Measurements from ENCODE around the gene BLOC1S3.

The BLOC1S3 gene

GRCh38 chr19:45162608-45163143, 15.9 kb upstream of the BLOC1S3 start:
- no peak for DNase-seq

- no peak for DNase-seq
Observed at GRCh38 chr19:45163156-45163555, 15.4 kb upstream of the BLOC1S3 start.

DNA sequence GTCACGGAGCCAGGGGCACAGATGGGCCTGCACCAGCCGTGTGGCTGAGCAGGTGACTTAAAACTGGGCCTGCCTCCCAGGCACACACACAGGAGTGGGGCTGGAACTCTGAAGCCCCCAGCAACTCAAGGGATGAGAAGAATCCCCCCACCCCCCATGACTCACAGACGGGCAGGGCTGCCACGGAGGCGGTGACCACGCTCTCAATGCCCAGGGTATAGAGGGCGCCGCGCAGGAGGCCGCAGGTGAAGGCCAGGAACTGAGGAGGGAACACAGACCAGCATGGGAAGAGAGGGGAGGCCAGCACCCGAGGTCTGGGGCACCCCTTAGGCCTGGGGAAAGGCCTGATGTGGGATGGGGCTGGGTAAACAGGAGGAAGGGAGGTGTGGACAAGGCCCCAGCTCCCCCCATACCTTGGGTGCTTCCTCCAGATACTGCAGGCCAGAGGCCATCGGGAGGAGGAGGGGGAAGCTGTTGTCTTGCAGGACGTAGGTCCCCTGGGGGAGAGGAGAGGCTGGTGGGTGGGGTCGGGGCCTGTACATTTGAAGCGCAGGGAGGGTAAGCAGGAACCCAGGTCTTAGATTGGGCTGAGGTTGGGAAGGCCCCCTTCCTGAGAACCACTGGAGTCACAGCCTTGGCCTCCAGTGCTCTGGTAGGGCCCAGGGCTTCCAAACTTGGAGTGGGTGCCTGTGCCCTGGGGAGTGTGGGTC, 14.7 kb upstream of the BLOC1S3 start:
- DNase-seq = no peak

GRCh38 chr19:45164577-45165335, 13.8 kb upstream of the BLOC1S3 start:
- no peak for DNase-seq

- no peak for DNase-seq
Observed at GRCh38 chr19:45166723-45167252, 11.8 kb upstream of the BLOC1S3 start.

DNA sequence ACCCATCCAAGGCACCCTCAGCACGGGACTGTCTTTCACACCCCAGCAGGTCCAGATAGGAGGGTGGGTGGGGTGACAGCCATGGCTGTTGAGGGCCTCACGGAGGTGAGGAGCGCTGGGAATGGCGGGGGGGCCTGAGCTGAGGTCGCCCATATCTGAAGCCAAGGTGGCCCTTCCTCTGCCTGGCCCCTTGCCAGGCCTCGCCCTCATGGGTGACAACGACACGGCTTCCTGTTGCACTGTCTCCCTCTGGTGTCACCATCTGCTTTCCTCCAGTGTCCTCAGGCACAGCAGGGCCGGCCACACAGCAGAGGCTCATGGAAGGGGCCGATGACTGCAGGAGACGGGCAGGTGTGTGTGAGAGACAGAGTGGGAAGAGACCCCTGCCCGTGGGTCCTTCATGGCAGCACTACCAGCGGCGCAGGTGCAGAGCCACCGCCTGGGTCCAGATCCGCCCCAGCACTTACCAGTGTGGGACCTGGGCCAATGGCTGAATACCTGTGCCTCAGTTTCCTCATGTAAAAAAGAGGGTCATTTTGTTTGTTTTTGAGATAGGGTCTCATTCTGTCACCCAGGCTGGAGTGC, 9.7 kb upstream of the BLOC1S3 start:
- DNase-seq = no peak

DNA sequence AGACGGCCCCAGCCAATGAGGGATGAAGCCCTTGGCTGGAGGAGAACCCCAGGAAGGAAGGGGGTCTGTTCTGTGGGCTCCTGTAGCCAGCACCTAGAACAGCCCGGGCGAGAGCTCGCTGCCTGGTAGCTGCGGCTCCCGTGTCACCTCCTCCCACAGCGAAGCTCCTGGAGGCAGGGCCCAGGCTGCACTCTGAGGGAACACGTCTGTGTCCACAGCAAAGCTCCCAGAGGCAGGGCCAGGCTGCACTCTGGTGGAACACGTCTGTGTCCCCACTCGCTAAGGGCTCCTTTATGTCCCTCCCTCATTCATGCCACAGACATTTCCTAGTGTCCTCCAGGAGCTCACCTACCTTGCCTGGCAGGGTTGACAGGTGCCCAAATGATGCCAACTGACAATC, 9.0 kb upstream of the BLOC1S3 start:
- DNase-seq = no peak

DNA sequence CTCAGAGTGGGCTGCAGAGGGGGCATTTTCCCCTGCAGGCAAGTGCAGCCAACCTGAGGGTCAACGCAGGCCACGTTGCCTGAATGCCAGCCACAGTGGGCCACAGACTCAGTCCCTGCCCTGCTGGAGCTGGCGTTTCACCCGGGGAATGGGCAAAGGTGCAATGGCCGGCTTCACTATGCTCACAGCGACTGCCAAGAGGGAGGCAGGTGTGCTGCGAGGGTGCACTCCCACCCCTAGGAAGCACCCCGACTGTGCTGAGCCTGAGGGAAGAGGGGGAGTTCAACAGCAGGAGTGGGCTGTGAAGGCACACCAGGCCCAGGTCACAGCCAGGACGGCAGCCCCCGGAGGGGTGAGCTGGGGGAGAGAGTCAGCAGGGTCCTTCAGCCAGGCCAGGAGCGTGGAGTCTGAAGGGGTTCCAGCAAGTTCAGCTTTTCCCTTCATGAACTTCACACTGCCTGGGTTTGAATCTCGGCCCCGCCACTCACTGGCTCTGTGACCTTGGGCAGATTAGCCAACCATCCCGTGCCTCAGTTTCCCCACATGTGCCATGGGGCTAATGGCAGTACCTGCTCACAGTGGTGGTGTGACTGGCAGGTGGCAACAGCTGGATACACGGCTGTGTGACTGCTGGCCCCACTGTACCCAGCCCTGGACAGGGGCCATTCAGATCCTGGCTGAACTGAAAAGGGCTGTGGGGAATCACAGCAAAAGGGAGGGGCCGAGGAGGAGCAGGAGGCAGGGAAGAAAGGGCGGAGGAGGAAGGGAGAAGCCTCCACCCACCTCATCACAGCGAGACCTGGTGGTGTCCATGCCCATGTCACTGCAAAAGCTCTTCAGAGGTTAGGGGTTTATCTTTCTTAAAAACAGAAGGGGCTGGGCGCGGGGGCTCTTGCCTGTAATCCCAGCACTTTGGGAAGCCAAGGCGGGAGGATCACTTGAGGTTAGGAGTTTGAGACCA, 8.2 kb upstream of the BLOC1S3 start:
- no peak for DNase-seq

- no peak for DNase-seq
Observed at GRCh38 chr19:45171211-45171623, 7.4 kb upstream of the BLOC1S3 start.

DNA sequence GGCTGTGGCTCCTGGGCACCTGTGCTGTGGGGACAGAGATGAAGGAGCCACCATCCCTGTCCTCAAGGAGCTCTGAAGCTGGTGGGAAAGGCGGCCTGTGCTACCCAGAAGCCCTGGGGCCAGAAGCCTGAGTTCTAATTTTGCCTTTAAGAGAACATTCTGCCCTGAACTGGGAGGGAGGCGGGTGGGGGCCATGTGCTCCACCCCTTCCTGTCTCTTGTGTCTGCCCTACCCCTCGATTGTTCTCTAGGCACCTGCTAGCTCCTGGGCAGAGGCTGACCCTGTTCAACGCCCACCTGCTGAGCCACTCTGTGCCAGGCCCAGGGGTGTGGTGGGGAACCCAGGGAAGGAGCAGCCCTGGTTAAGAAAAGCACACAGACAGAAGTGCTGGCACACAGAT, 6.4 kb upstream of the BLOC1S3 start:
- no peak for DNase-seq

GRCh38 chr19:45172611-45173208, 5.9 kb upstream of the BLOC1S3 start:
- DNase-seq = no peak

- no peak for DNase-seq
Observed at GRCh38 chr19:45173816-45174215, 4.8 kb upstream of the BLOC1S3 start.

- no peak for DNase-seq
Observed at GRCh38 chr19:45175515-45176345, 2.9 kb upstream of the BLOC1S3 start.

DNA sequence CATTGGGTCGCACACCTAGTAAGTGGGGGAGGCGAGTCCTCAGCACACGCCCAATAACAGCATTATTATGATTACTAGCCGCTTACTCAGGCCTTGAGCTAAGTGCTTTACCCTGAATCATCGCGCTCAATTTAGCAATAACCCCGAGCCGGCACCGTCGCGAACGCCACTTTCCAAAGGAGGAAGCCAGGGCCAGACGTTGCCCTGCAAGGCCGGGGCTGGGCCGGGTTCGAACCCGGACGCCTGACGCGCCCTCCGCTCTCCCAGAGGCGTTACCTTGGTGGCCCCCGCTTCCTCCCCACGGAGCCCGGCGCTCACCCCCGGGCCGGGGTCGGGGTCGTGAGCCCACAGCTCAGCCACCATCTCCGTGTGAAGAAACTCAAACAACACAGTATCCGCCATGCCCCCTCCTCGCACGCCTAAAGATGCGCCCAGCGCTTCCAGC, 745 bp upstream of the BLOC1S3 start, which contains the start of gene TRAPPC6A:
Gene TRAPPC6A, minus strand, starts transcription at position 421 of the 445 bp plus-strand sequence. Its CDS starts 19 bp downstream, at position 402.
- DNase-seq = no peak

DNA sequence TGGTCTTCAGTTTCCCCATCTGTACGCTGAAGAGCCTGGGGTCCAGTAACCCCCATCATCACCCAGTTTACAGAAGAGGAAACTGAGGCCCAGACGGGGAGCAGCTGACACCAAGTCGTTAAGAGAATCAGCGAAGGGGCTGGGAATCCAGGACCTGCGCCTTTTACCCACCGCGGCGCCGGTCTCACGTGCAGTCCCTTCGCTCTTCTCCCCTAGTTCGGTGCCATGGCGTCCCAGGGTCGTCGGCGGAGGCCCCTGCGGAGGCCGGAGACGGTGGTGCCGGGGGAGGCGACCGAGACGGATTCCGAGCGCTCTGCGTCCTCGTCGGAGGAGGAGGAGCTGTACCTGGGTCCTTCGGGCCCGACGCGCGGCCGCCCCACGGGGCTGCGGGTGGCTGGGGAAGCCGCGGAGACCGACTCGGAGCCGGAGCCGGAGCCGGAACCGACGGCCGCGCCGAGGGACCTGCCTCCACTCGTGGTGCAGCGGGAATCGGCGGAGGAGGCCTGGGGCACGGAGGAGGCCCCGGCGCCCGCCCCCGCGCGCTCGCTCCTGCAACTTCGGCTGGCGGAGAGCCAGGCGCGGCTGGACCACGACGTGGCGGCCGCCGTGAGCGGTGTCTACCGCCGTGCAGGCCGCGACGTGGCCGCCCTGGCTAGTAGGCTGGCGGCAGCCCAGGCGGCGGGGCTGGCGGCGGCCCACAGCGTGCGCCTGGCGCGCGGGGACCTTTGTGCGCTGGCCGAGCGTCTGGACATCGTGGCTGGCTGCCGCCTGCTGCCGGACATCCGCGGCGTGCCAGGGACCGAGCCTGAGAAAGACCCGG, 698 bp downstream of the BLOC1S3 start:
- no peak for DNase-seq

GRCh38 chr19:45179892-45180370, 1.3 kb downstream of the BLOC1S3 start:
- DNase-seq = no peak

DNA sequence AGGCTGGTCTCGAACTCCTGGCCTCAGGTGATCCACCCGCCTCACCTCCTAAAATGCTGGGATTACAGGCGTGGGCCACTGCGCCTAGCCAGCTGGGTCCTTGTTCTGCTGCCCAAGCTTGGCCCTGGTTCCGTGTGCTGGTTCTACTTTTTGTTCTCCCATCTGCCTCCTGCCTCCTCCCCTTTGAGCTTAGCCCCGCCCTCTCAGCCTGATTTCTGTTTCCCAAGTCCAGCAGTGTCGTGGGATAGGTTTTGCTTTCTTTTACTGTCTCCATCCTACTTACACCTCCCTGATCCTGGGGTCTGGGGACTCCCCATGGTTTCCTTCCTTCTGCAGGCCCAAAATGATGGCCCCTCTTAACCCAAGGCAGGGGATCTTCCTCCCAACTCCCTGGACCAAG, 2.4 kb downstream of the BLOC1S3 start:
- no peak for DNase-seq

- DNase-seq = no peak
Observed at GRCh38 chr19:45182758-45183157, 4.2 kb downstream of the BLOC1S3 start.

- no peak for DNase-seq
Observed at GRCh38 chr19:45184115-45184514, 5.5 kb downstream of the BLOC1S3 start.

Data from NCI-H524 treated with DMSO at 0.1 percent for 48 hours (cell line).